T-helper 2 cell treated with Interferon-gamma antibody and Interleukin-4, amounts not matched to agents 100 ng/mL and 5 ng/mL, for 36 hours (primary cell): ENCODE results near the gene GRIA1. TPM values are rescaled to one million over a fixed set of nuclear protein-coding genes. Genes with fewer than 3 reads are reported as not detected.

ENCODE experiments used
- intact Hi-C: fragments of 100-400 bp; cut with micrococcal nuclease; formaldehyde crosslinking; loops from one replicate; pipeline ENCODE4 v1.15.1; 2023
- total RNA-seq: library from RNA; stranded (reverse); gene quantifications from 2 replicates; pipeline ENCODE4 v1.2.3, GENCODE V29; 2022

GRIA1 gene
- total RNA-seq, 1 donor from 2014 or later: not detected

GRCh38 chr5:153777681-153778581, 287.5 kb downstream of the GRIA1 start:
- intact Hi-C loops: no loop called here

DNA sequence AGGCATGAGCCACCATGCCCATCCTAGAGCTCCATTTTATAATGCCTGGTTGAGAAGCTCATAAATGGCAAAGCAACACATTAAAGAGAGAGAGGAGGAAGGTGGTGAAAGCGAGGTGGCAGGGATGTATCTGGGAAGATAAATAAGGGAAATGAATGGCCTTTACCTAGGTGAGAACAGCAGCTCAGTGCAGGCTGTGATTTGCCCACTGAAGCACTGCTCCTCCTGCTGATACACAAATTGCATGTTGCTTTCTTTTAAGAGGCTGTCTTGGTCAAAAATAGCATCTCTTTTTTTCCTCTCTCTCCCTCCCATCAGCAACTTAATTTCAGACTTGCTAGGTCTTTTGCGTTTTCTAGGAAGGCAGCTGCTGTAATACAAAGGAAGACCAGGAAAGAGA, 289.4 kb downstream of the GRIA1 start:
- intact Hi-C loops: no loop called here

DNA sequence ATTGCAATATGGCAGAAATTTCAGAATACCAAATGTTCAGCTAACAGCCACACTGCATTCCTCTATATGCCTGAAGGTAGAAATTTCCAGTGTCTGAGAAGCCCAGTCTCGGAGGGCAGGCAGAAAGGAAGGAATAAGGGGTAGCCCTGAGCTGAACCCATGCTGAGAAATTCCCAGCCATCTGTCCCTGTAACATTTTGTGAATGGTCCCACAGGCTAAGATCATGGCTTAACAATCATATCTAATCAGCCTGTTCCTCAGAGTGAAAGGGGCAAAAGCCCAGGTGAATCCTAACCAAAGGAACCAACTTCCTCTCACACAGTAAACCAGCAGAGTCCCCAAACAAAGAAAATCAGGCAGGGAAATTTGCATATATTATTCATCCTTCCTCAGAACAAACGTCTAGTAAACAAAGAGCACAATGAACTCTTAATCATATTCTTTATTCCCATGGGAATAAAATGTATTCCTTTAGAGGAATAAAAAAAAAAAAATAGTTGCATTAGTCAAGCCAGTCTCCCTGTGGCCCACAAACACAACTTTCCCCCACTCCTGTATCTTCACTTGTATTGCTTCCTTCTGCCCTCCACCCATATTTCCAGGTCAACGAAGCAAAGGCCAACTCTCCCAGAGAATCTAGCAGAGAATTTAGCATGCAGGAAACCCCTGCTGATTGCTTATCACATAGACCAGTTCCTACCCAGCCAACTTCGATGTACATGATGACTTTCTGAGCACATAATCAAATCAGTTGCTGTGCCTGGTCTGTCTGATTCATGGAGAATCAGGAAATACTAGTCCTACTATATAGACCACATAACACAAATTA, 290.6 kb downstream of the GRIA1 start:
- intact Hi-C loops: no loop called here

- intact Hi-C loops: no loop called here
These were observed 292.3 kb downstream of the GRIA1 start for GRCh38 chr5:153782589-153783361.

DNA sequence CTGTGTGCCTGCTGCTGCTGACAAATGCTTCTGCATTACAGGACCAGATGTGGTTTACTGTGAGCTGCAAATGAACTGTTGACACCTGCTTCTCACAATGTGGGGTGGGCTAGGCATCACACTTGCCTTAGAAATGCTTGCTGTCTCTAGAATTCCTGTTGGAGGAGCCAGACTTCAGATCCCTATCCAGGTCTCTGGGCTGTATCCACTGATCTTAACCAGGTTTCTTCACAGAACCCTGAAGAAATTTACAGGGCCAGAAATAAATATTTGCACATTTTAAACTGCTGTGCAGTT, 292.8 kb downstream of the GRIA1 start:
- intact Hi-C loops: no loop called here

DNA sequence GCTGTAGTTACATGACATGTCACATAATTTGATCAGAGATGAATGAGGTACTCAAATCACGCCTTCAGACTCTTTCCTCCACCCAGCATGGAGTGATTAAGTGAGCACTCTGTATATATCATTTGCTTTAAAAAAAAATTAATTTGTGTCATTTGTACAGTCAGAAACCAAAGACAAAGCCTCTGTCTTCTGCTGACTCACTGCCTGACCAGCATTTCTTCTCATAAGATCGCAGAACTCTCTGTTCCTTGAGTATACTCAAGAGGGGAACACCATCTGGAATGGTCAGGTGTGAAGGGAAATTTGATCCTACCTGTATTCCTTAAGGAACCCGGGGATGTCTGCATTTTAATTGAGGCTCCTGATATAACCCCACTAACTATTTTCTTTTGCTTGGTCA, 293.8 kb downstream of the GRIA1 start:
- intact Hi-C loops: no loop called here

DNA sequence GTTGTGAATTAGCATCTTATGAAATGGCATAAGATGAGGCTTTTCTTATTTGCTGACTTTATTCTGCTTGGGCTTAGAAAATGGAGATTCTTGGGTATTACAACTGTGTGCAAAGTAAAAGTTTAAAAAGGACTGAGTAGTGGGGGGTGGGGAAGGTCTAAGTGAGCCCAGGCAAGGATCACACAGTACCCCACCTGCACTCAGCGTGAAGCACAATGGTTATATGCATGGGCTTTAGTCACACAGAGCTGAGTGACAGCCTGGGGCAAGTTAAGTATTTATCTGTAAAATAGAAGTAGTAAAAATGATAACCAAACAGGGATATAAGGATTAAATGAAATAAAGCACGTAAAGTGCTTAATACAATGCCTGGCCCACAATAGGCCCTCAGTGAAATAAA, 300.9 kb downstream of the GRIA1 start:
- intact Hi-C loops: no loop called here

GRCh38 chr5:153792305-153792704, 301.8 kb downstream of the GRIA1 start:
- intact Hi-C loops: no loop called here

DNA sequence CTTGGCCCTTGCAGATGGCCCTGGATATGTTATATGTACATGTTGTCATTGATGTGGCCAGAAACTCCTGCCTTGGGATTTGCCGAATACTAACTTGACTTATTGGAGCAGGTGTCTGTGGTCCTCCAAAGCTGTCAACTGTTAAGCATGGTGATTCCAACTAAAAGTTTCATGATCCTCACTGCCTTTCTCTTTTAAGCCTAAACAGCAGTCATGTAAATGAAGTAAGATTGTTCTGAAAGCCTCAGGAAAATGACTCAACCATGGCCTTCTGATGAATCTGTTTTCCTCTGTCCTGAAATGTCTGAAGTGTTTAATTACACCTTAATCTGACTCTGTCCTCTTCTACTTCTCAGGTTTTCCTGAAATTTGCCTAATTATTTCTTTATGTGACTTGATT, 303.2 kb downstream of the GRIA1 start:
- intact Hi-C loops: no loop called here

GRCh38 chr5:153794327-153794726, 303.9 kb downstream of the GRIA1 start:
- intact Hi-C loops: no loop called here

DNA sequence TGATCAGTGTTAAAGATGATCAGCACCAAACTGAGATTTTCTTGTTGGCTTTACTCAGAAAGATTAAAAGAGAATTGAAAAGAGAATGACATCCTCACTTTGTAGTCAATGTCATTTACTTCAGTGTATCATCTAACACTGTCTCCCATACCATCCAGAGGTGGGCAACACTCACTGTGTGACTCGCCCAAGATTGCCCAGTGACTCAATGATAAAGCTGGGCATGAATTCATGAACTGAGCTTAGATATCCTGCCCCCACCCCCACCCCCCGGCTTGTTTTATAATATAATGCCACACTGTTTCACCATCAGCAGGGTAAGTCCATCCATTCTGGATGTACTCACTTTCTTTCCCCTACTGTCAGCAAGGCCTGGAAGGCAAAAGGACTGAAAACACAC, 306.1 kb downstream of the GRIA1 start:
- intact Hi-C loops: no loop called here

GRCh38 chr5:153797484-153797883, 307.0 kb downstream of the GRIA1 start:
- intact Hi-C loops: no loop called here

DNA sequence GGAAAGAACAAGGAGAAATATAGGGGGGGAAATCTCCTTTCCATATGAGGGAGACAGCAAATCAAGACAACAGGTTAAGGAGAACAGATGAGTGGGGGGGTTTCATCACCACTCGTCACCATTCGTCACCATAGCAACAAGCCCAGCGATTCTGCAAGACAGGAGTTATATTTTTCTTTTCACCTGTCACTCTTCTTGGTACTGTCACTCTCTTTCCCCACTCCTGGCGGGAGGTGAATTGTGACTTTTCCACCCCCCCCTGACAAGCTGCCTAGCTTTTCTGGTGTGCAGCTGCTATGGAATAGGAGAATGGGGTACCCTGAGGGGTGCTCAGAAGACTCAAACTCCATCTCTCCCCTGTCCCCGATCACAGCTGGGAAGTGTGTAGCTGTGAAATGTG, 308.4 kb downstream of the GRIA1 start:
- intact Hi-C loops: no loop called here

- intact Hi-C loops: no loop called here
These were observed 309.0 kb downstream of the GRIA1 start for GRCh38 chr5:153799466-153799865.

GRCh38 chr5:153802050-153802821, 311.8 kb downstream of the GRIA1 start:
- intact Hi-C loops: no loop called here

DNA sequence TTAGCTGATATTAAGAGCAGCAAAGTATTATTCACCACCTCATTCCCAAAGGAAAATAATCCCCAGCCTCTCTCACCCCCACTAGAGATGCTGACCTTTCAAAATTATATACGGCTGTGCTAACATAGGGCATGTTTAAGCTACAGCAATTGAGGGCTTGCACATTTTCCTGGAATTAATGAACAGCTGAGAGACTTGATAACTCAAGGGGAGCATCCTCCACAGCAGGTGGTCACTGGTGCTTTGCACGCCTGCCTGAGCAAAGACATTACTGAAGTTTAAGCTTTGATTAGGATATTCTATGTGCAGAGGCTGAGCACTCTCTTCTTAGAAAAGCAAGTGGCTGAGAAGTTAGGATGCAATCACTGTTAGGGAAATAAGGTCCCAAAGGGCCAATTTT, 317.3 kb downstream of the GRIA1 start:
- intact Hi-C loops: no loop called here

- intact Hi-C loops: no loop called here
These were observed 318.7 kb downstream of the GRIA1 start for GRCh38 chr5:153809166-153809565.

DNA sequence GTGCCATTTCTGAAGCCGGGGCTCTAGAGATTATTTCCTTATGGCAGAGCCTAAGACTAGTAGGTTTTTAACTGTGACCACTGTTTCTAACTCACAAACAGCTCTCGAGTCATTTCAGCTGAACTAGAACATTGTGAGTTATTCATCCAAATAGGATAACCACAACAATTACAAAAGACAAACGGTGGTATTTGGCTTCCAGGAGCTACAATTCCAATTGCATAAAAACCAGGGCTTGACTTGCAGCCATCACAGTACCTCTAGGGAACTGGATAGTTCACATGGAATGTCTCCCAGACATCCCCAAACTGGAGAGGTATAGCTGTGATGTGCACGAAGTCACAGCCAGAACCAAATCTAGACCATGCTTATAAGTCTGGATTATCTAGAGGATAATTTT, 323.4 kb downstream of the GRIA1 start:
- intact Hi-C loops: no loop called here

DNA sequence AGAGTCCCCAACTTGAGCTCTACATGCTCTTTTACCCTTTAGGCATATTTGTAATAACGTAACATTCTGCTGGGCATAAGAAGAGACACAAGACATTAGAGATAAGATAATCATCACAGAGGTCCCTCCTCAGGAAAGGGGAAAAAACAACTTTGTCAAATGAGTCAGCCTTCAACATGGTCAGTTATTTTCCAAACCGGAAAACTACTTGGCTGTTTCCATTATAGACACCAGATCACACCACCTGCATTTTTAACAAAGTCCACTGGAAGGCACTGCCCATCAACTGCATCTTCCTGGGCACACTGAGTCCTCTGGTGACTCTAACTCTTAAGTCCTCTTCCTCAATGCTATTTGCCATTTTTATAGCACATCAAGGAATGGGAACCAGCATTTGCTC, 326.4 kb downstream of the GRIA1 start:
- intact Hi-C loops: no loop called here

- intact Hi-C loops: no loop called here
These were observed 328.2 kb downstream of the GRIA1 start for GRCh38 chr5:153818626-153819025.

- intact Hi-C loops: no loop called here
These were observed 332.6 kb downstream of the GRIA1 start for GRCh38 chr5:153823036-153823435.
